ENCODE results near the gene KCNF1. TPM values are rescaled to one million over a fixed set of nuclear protein-coding genes. Genes with fewer than 3 reads are reported as not detected.

Gene KCNF1
- total RNA-seq, 2 donors from 2014 or later: 0.22 to 0.90 TPM

GRCh38 chr2:10921525-10921924 is 9.8 kb downstream of the KCNF1 start:
- DNase-seq: no peak
- intact Hi-C loops (cut with DNase I): no loop called here
- TF ChIP-seq CTCF (IDR thresholded peaks at IDR 0.05): no peak
- Histone ChIP-seq H3K9me3 (no peaks in the 10 kb centered on the region), H3K4me3 (no peak overlapping the region), H3K4me1 (no peaks in the 10 kb centered on the region), H3K27ac (no peak overlapping the region), H3K36me3 (no peaks in the 10 kb centered on the region), H3K9ac (ENCODE audit: low read depth in 2 of 2, low read length in 2 of 2) (no peak overlapping the region), H3K27me3 (no peaks in the 10 kb centered on the region)

- intact Hi-C loops (cut with DNase I): no loop called here
- no peak for DNase-seq
- no peaks in the 10 kb centered on the region for H3K27me3 ChIP-seq
Measured at GRCh38 chr2:10922307-10923007, 10.7 kb downstream of the KCNF1 start.

GRCh38 chr2:10923008-10923375 is 11.3 kb downstream of the KCNF1 start:
- no peak for TF ChIP-seq CTCF (IDR thresholded peaks at IDR 0.05)
- Histone ChIP-seq H3K27me3 (no peaks in the 10 kb centered on the region), H3K9ac (ENCODE audit: low read depth in 2 of 2, low read length in 2 of 2) (no peak overlapping the region), H3K9me3 (no peaks in the 10 kb centered on the region), H3K4me3 (no peak overlapping the region), H3K36me3 (no peaks in the 10 kb centered on the region), H3K27ac (no peak overlapping the region), H3K4me1 (no peaks in the 10 kb centered on the region)
- intact Hi-C loops (cut with DNase I): no loop called here
- DNase-seq: no peak

More at GRCh38 chr2:10922307-10923007, 10.7 kb downstream of the KCNF1 start:
- H3K4me1 ChIP-seq: no peaks in the 10 kb centered on the region
- H3K9ac ChIP-seq (ENCODE audit: low read depth in 2 of 2, low read length in 2 of 2): no peak overlapping the region
- H3K36me3 ChIP-seq: no peaks in the 10 kb centered on the region
- no peak overlapping the region for H3K4me3 ChIP-seq
- TF ChIP-seq CTCF (IDR thresholded peaks at IDR 0.05): no peak
- no peaks in the 10 kb centered on the region for H3K9me3 ChIP-seq
- no peak overlapping the region for H3K27ac ChIP-seq

GRCh38 chr2:10923965-10924364 is 12.2 kb downstream of the KCNF1 start:
- H3K27ac ChIP-seq: no peak overlapping the region
- no peaks in the 10 kb centered on the region for H3K27me3 ChIP-seq
- intact Hi-C loops (cut with DNase I): no loop called here
- no peaks in the 10 kb centered on the region for H3K9me3 ChIP-seq
- TF ChIP-seq CTCF (IDR thresholded peaks at IDR 0.05): no peak
- DNase-seq: no peak
- no peaks in the 10 kb centered on the region for H3K4me1 ChIP-seq
- no peaks in the 10 kb centered on the region for H3K36me3 ChIP-seq
- no peak overlapping the region for H3K9ac ChIP-seq (ENCODE audit: low read depth in 2 of 2, low read length in 2 of 2)
- H3K4me3 ChIP-seq: no peak overlapping the region

- no peaks in the 10 kb centered on the region for H3K4me1 ChIP-seq
- no peak overlapping the region for H3K9ac ChIP-seq (ENCODE audit: low read depth in 2 of 2, low read length in 2 of 2)
- intact Hi-C loops (cut with DNase I): no loop called here
- H3K4me3 ChIP-seq: no peak overlapping the region
- H3K36me3 ChIP-seq: no peaks in the 10 kb centered on the region
- H3K27me3 ChIP-seq: no peaks in the 10 kb centered on the region
- no peak for DNase-seq
- no peak for TF ChIP-seq CTCF (IDR thresholded peaks at IDR 0.05)
- H3K27ac ChIP-seq: no peak overlapping the region
- no peaks in the 10 kb centered on the region for H3K9me3 ChIP-seq
Measured at GRCh38 chr2:10924441-10924840, 12.7 kb downstream of the KCNF1 start.

All from colonic mucosa (tissue), 4 donors.